Stimulated activated CD8-positive, alpha-beta memory T cell treated with anti-CD3 and anti-CD28 coated beads, Interleukin-7, amount 100 ng/mL, for 48 hours (primary cell): ENCODE results near the gene ALPI.
A peak's percentile ranks its signal among the peaks of the same experiment; 100 is the strongest.

ENCODE experiments used
- DNase-seq, 2 donors: peaks; one replicate each; pipeline ENCODE4 v3.0.0-alpha.2; 2020; ENCODE audit warnings: low read depth in 1 of 2; ENCODE audit errors: extremely low read depth in 1 of 2

The ALPI gene

DNA sequence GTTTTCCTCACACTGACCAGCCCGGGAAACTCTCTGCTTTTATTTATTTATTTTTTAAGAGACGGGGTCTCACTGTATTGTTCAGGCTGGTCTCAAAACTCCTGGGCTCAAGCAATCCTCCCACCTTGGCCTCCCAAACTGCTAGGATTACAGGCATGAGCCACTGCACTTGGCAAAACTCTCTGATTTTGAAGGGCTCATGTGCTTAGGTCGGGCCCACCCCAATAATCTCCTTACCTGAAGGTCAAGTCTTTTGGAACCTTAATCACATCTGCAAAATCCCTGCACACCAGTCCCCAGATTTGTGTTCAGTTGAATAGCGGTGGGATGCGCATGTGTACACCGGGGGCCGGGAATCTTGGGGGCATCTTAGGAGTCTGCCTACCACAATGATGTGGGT lies 39.3 kb downstream of the ALPI start:
- no peak for DNase-seq

DNA sequence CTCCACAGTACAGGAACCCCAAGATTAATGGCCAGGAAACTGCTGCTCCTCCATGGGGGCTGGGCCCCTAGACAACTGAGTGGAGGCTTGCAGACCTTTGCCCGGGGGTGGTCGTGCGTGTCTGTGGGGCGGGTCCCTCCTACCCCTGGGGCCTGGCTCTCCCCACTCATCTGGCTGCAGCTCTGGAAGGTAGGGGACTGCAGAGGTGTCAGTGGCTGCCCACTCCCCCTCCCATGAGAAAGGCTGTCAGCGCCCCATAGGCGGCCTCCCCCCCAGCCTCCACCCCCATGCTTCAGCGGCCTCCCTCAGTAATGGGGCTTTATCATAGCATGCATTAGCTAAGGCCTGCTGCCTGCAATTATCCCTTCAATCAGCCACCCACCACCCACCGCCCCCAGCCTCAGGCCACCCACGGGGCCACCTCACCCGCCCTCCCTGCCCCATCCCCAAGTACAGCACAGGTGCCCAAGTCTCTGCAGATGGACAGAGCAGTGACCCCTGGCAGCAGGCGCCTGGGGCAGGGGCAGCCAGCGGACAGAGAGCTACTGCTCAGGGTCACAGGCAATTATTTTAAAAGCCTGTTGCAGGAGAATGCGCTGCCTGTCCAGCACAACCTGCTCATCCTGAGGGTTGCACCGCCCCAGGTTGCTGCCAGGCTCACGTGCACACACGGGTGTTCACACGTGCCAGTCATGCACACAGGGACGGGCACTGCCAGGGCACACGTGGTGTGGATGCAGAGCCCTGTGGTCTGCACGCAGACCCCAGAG lies 40.7 kb downstream of the ALPI start:
- DNase-seq, result no peak

DNA sequence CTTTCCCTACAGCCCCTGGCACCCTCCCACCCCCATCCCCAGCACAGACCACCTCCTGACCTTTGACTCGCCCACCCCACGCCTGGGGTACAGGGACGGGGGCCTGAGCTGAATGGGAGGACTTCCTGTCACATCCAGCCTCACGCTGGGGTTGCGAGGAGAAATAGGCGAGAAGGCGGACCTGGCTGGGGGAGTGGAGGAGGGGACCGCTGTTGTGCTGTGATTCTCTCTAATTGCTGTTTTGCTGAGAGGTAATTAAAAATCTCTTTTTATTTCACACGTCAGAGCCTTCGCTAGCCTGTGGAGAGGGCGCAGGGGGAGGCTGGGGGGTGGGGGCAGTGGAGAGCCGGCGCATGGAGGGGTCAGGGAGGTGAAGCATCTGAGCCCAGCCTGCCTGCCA lies 41.4 kb downstream of the ALPI start:
- no peak for DNase-seq

- no peak for DNase-seq
Measured at GRCh38 chr2:232498452-232498851, 42.5 kb downstream of the ALPI start.

- DNase-seq, result no peak
Measured at GRCh38 chr2:232501331-232501771, 45.4 kb downstream of the ALPI start.

DNA sequence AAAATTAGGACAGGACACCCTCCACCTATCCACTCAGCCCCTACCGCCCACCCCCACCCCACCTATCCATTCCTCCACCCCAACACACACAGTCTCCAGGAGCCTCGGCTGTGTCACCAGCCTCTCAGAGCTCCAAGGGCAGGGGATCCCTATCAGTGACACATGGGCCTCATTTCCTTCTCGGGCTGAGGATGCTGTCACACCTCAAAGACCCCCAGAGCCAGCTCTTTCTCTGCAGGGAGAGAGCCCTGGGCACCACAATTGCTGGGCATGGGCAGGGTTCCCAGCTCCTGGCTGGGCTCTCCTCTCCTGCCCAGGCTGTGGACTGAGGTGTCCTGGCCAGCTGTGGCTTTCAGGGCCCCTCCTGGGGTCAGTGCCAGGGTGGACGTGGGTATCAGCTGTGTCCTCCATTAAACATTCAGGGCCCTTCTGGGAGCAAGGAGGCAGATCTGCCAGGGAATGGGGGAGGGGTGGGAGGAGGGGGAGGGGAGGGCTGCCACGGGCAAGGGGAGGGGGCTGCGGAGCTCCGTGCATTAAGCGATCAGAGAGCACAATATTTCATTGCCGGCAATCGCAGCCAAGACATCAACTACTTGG lies 45.9 kb downstream of the ALPI start:
- no peak for DNase-seq

DNA sequence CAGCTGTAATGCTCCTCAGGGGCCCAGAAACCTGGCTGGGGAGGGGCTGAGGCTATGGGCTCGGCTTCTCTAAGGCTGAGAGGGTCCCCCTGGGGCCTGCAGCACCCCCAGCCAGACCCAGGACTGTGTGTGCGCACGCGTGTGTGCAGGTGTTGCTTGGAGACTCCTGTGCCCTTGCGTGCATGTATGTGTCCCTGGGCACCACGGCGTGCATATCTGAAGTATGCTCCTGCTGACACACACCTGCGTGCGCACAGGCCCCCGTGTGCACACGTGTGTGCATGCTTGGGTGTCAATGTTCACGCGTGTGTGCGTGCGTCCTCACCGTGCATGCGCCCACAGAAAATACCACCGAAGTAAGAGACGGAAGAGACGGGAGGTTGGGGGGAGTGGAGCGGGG lies 46.6 kb downstream of the ALPI start:
- DNase-seq, result no peak

DNA sequence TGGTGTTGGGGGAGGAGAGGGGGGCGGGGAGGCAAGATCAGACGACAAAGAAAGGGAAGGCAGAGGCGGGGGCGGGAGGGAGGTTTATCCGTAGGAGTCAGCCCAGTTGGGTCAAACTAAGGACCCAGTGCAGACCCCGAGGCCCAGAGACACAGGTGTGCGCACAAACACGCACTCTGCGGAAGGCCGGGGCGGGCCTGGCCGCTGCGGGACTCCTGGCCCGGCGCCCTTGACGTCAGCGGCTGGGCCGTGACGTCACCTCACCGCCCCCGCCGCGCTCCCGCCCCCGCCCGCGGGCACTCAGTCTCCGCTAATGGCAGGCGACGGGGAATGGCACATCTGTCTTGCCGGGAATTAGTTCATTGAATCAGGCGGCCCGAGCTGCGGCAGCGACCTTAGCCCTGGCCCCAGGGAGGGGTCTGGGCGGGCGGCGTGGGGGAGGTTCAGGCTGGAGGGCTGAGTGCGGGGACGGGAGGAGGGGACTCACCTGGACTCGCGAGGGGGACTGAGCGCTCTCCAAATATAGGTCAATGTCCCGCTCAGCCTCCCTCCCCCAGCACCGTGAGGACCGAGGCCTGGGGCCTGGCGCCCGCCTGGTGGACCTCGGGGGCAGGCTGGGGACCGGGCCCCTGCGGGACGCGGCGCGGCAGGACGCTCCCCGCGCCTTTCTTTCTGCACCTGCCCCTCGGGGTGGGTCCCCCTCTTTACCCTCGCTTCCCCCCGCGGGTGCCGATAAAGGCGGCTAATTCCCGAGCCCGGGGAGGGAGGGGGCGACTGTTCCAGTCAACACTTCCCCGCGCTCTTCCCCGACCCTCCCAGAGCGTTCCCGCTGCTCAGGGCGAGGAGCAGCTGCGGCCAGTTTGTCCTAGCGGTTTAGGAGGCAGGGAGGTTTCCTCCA lies 47.2 kb downstream of the ALPI start:
- peak in 1 of 2 donors; percentile 16 for DNase-seq

DNA sequence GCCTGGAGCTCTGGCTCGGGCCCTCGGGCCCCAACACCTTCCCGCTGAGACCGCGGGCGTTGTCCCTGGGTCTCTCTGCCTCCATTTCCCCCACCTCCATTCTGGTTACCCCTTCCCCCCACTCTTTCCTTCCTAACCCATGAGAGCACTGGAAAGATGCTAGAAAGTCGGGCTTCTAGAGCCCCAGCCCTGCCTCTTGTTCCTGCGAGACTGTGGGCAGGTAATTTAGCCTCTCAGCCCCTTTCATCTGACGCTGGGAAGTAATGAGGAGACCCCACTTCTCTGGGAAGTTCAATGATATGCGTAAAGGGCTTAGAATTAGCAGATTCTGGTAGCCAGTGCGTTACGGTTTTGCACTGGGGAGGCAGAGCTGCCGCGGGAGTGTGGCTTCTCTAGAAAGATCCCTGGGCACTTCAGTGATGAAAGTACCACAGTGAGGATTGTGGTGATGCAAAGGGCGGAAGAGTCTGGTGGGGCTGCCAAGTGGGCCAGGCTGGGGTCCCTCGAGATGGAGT lies 47.9 kb downstream of the ALPI start:
- no peak for DNase-seq

GRCh38 chr2:232504438-232504837 lies 48.5 kb downstream of the ALPI start:
- DNase-seq, result no peak

- no peak for DNase-seq
Measured at GRCh38 chr2:232505856-232506255, 49.9 kb downstream of the ALPI start.

GRCh38 chr2:232506709-232507108 lies 50.8 kb downstream of the ALPI start:
- no peak for DNase-seq

DNA sequence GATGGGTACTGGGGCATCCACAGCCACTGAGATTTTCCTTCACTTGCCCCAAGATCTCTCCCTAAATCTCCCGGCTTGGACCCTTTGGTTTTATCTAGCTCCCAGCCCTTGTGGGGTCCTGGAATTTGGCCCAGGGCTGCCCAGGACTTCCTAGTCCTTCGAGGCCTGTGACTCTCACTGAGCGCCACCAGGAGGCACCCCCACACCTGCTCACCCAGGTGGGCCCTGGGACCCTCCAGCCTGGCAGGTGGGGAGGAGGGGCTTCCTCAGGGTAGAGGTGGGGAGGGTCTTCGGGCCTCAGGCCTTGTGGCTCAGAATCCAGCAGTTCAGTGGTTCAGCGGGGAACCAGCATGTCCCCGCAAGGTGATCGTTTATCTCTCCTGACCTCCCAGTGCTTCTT lies 52.3 kb downstream of the ALPI start:
- no peak for DNase-seq
